GM19099 (cell line): ENCODE measurements around the gene SLC25A11.

ENCODE experiments used
- POLR2A ChIP-seq: IDR thresholded peaks from 3 replicates; pipeline ENCODE4 v1.6.1; 2011; ENCODE audit warnings: low read depth; ENCODE audit not compliant: insufficient read length; ENCODE audit errors: extremely low read depth

Gene SLC25A11, protein sequence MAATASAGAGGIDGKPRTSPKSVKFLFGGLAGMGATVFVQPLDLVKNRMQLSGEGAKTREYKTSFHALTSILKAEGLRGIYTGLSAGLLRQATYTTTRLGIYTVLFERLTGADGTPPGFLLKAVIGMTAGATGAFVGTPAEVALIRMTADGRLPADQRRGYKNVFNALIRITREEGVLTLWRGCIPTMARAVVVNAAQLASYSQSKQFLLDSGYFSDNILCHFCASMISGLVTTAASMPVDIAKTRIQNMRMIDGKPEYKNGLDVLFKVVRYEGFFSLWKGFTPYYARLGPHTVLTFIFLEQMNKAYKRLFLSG

DNA sequence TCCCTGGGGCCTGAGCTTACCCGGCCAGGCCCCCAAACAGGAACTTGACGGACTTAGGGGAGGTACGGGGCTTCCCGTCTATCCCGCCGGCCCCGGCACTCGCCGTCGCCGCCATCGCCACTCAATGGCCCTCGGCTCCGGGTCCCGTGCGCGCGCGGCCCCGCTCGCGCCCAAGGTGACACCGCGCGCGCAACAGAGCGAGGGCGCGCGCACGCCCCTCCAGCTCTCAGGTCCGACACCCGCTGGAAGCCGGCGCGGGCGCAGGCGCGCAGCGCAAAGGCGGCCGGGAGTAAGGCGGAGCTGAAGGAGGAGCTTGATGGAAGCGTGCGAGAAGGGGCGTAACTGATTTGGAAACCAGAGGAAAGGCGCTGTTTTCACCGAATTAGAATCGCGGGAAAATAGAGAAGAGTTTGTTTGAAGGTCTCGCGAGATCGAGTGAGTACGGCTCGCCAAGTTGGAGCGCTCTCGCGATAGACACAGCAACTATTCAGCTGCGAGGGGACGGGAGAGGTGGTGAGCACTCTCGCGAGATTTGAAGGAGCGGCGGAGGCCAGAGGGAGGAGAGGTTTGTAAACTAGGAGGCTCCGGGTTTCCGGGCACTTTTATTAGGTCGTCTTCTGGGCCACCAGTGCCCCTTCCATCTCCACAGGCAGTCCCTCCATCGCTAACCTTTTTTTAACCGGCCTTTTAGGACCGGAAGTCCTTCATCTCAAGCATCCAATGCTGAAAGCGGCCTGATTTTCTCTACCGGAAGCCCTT, at the start of gene SLC25A11, which contains the start of gene RNF167:
TSS of gene SLC25A11 (minus strand) at position 251 of the 759 bp plus-strand sequence. CDS start at position 115, 136 bp downstream.
TSS of gene RNF167 (plus strand) at position 473 of the 759 bp plus-strand sequence. CDS start 642 bp downstream, outside the sequence.
- TF ChIP-seq POLR2A: peak; percentile 92

GRCh38 chr17:4987767-4988567, 48.1 kb upstream of the SLC25A11 start:
- peak; percentile 33 for TF ChIP-seq POLR2A

DNA sequence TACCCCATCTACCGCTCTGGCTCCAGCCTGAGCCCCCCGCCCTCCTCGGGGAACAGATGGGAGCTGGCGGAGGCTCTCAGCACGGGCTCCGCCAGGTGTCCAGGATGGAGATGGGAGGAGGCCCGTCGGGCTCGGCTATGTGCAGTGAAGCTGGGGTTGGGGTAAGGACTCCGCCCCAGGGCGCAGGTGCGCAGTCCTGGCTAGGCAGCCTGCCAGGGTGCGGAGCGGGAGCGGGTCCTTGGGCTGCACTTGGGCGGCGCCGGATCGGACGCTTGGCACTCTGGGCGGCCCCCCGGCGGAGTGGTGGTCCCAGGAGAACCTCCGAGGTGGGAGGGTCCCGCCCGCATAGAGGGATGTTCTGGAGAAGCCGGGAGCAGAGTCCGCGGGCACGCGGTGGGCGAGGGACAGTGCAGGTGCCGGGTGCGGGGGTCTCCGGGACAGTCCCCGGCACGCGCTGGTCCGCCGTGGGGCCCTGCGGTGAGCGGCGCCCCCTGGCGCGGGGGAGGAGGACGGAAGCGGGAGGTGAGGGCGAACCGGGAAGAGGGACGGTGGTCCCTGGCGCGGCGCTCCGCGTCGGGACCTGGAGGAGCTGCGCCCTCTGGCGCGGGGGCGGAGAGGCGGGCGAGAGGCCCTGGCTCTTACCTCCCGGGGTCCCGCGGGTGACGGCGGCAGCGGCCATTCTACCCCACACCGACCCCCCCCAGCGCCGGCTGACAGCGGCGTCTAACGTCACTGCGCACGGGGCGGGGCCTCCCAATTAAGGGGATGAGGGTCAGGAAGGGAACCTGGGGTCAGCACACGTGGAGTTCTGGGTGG, 47.3 kb upstream of the SLC25A11 start, which contains the start of gene CAMTA2:
TSS of gene CAMTA2 (minus strand) at position 725 of the 816 bp plus-strand sequence. CDS start 1,453 bp downstream, outside the sequence.
- peak; percentile 67 for TF ChIP-seq POLR2A

DNA sequence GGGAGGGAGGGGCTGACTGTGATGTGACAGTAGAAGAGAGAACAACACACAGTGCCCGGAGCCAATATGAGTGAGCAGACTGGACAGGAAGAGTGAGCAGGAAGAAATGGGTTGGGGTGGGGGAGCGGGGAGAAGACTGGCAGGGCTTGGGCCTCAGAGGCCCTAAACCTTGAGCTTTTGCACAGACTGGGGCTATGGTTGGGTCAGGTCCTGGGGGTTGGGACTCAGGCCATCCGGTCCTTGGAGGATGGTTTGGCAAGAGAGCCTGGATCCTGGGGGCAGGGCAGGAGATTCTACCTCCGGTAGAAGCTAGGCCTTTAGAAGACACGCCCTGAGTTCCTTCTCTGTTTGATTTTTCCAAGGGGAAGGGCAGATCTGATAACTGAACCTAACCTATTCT, 46.6 kb upstream of the SLC25A11 start:
- no peak for TF ChIP-seq POLR2A

- TF ChIP-seq POLR2A: no peak
These were observed 42.5 kb upstream of the SLC25A11 start for GRCh38 chr17:4982305-4982704.

DNA sequence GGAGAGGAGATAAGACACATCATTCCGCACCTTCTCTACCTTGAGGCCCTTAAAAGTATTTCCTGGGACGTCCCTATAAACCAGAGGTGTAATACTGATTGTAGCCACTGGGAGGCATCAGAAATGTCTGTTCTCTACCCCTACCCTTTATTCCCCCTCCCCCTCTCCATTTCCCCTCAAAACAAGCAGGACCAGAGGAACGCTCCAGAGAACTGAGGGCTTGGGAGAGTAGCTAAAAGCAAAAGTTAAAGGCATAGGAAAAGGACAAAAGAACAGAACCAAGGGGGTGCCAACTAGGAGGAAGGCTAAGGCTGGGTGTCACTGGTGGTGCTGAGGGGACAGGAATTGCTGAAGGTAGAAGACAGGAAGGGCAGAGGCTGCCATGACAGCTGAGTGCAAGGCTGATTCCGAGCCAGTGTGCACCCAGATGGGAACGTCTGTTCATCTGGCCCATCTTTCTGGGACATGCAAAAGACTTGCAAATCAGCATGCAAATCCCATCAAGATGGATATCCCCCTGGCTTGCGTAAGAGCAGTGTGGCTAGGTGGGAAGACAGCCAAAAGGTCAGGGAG, 40.9 kb upstream of the SLC25A11 start:
- no peak for TF ChIP-seq POLR2A

DNA sequence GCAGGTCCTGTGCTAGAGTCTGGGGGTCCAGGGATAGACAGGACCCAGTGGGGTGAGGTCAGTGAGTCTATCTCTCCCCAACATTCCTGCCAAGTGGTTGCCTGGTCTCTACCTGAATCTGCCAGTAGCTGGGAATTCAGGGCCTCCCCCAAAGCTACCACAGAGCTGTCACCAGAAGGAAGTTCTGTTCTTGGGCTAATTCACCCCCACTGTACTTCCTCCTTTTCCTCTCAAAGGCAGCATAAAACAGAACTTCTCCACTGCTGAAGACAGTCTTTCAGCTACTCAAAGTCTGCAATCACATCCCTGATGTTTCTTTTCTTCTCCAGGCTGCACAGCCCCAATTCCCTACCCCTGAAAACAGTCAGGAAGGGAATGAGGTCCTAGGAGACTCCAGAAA, 38.9 kb upstream of the SLC25A11 start:
- TF ChIP-seq POLR2A: no peak

DNA sequence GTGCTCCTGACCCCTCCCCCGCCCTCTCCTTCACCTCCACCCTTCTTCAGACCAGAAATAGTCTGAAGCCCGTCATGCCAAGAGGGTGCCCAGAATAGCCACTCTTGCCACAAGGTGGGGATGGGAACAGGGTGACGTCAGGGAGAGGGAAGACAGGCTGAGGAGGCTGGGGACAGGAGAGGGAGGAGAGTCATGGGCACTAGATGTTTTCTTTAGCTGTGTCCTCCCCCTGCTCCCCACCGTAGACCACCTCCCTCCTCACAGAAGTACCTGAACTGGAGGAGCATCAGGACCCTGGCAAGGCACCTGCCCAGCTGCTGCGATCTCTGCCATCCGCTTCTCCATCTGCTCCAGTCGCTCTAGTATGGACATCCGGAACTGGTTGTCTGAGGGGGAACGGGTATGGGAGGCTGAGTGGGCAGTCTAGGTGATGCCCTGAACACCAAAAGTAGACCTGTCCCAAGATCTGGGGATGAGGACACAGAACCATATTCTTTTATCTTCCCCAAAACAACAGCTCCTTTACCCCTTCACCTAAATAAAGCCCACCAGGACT, 34.3 kb upstream of the SLC25A11 start:
- TF ChIP-seq POLR2A: no peak

DNA sequence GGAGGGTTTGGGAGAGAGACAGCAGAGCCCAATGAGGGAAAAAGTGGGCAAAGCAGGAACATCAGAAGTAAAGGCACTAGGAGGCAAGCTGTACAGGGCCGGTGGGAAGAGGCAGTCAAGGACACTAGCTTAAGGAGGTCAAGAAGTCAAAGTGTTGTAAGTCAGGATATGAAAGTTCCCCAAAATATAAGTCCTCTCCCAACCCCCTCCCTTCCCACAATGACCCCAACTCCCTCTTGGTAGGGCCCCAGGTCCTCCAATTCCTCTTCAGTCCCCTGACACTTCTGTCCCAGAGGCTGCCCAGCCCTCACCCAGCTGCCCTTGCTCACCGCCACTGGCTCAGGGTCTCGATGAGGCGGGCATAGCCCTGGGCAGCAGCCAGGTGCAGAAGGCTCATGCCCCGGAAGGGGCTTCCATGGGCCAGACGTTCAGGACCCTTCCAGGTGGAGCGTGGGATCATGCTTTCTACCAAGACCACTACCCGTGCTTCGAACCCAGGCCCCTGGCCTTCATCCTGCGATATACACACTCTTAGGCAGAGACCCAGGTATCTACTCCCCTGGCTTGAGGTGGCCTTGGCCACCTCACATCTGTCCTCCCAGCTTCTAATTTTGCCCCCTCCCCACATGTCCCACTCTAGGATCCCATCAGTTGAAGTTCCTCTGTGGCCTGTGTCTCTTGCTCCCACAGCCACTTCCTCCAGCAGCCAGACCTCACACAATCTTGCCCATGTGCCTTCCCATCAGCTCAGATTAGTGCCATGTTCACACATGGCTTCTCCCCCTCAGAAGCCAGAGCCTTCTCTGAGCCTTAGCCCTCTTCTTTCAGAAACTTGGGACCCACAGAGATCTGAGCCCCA, 33.6 kb upstream of the SLC25A11 start:
- TF ChIP-seq POLR2A: no peak

DNA sequence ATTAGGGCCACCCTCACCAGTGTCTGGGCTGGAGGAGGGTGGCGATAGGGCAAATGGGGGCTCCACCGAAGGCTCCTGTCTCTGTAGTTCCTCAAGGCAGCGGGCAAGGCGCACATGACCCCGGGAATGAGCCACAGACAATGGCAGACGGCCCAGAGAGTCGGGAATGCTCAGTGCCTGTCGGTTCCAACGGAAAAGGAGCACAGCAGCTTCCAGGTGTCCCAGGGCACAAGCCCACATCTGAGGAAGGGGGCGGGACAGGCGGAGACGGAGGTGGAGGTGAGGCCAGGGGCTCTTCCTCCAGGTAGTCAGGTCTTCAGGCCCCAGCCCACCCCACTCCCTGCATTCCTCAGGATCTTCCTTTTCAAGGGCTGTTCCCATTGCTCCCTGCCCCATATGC, 32.9 kb upstream of the SLC25A11 start:
- TF ChIP-seq POLR2A: no peak

DNA sequence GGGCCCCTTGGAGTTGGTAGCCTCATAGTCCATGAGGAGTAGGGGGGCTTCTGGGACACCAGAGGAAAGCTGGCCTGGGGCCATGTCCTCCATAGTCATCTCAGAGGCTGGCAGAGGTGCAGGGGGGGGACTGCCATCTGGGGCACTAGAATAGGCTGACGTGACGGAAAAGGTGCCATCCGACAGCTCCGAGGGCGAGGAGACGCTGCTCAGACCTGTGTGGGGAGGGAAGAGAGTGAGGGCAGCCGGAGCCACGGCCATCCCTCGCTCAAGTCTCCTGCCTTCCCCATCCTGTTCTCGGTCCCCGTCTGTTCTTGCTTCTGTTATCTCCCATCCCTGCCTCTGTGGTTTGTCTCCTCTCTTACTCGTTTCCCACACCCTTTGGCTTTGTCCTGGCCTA, 32.5 kb upstream of the SLC25A11 start:
- no peak for TF ChIP-seq POLR2A

GRCh38 chr17:4971826-4972225, 32.0 kb upstream of the SLC25A11 start:
- no peak for TF ChIP-seq POLR2A

DNA sequence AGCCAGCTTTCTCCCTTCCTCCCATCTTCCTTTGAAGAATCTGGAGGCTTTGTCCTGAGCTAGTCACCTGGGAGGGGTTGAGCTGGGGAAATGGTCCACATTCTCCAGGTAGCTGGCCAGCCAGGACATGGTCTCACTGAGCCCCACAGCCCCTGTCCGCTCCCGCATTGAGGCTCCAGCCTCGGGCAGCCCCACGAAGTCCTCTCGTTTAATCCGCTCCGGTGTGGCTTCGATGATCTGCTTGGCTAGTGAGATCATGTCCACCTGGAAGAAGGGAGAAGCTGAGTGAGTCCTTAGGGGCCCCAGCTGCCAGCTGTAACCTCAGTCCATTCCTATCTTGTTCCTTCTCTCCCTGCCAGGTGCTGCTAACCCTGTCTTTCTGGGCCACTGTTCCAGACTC, 30.4 kb upstream of the SLC25A11 start:
- no peak for TF ChIP-seq POLR2A
